ENCODE results near the gene TRIM24. TPM values are rescaled to one million over a fixed set of nuclear protein-coding genes. Genes with fewer than 3 reads are reported as not detected.

The TRIM24 gene
- total RNA-seq, 2 experiments from 2014 or later, result 14.2 to 18.9 TPM

Other genes with a start within 250 kb of the TRIM24 start
- gene SVOPL, start 241.1 kb downstream of the TRIM24 start, total RNA-seq, result not detected